ENCODE measurements around the gene FBXO47.

- TF ChIP-seq CTCF (IDR thresholded peaks at IDR 0.05): no peak
- peak in 1 of 2 donors; percentile 24 for TF ChIP-seq POLR2AphosphoS5 (IDR thresholded peaks at IDR 0.05; ENCODE audit: insufficient read depth in 1 of 2, low read depth in 1 of 2)
- TF ChIP-seq POLR2A (IDR thresholded peaks at IDR 0.05): no peak
Observed at GRCh38 chr17:38898812-38899348, 68.3 kb downstream of the FBXO47 start.
